ENCODE results near the gene RBBP8NL.
A peak's percentile ranks its signal among the peaks of the same experiment; 100 is the strongest.

The RBBP8NL gene

DNA sequence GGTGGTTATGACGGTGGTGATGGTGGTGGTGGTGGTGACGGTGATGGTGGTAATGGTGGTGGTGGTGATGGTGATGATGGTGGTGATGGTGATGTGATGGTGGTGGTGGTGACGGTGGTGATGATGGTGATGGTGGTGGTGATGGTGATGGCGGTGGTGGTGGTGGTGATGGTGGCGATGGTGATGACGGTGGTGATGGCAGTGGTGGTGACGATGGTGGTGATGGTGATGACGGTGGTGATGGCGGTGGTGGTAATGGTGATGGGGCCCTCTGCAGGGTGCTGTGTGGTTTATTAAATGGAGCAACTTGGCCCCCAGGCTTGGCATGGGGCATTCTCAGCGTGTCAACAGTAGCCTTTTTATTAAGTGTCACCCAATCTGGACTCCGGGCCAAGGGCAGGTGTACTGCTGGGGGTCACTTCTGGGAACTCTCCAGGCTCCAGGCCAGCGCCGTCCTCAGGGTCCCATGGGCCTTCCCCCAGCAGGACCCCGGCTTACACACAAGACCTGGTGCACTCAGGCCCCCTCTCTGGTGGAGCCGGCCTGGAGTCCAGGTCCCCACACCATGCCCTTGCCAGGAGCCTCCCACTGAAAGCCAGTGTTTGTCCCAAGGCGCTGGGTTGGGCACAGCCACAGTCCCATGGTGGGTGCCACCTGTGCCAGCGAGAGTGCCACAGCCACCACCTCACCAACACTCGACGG, 29.1 kb downstream of the RBBP8NL start:
- H4K20me1 ChIP-seq (ENCODE audit: insufficient read depth, low read length): no peaks in the 10 kb centered on the region
- H3F3A ChIP-seq (ENCODE audit: insufficient read depth, low read length): no peaks in the 10 kb centered on the region; the same call in 1 of the 2 replicates
- H3K4me2 ChIP-seq (ENCODE audit: low read length): no peak overlapping the region

DNA sequence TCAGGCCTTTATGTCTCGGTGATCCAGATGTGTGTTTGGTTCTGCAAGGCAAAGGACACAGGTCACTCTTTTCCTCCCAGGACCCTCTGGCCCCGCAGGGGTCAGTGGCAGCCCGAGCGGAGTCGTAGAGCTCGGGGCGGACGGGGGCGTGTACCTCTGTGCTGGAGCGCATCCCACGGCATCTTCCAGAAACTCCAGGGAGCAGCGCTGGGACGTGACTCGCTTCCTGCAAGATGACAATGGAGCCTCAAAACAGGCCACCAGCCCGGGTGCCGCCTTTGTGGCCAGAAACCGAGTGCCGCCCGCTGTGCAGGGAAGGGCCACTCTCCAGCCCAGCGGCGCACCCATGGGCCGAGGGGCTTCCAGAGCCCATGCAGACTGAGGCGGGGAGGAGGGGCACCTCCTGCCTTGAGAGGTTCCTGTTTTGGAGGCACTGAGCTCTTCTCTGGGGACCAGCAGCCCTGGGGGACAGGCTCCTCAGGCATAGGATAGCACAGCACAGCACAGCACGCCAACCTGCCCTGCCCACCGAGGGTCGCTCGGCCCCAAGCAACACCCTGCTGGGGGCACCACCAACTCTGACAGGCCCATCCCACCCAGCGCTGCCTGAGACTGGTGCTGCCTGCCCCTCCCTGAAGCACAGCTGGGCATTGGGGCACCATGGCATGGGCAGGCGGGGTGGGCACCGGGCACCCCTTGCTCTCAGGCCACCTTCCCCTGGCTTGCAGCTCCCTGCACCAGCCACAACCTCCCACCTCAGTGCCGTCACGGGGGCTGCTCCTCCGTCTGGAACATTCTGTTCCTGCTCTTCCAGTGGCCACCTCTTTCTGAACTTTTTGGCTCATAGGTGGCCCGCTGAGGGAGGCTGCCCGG, 30.7 kb downstream of the RBBP8NL start:
- H3K9me2 ChIP-seq (ENCODE audit: low read depth, low read length): no peaks in the 10 kb centered on the region
- H3K27me3 ChIP-seq (ENCODE audit: insufficient read depth, low read length): no peaks in the 10 kb centered on the region
- H3F3A ChIP-seq (ENCODE audit: insufficient read depth, low read length): no peaks in the 10 kb centered on the region; the same call in 1 of the 2 replicates
- H3K36me3 ChIP-seq (ENCODE audit: insufficient read depth, low read length): peaks cover 31% of the 10 kb centered on the region; the same call in 1 of the 2 replicates
- H3K9me3 ChIP-seq (ENCODE audit: low read length): no peaks in the 10 kb centered on the region
- H2AFZ ChIP-seq (ENCODE audit: low read length): no peak overlapping the region
- H3K4me2 ChIP-seq (ENCODE audit: low read length): no peak overlapping the region
- no peak overlapping the region for H3K9ac ChIP-seq (ENCODE audit: low read length)
- no peak overlapping the region for H3K4me3 ChIP-seq (ENCODE audit: low read depth, low read length, poor library complexity, severe bottlenecking)
- no peaks in the 10 kb centered on the region for H3K79me2 ChIP-seq (ENCODE audit: insufficient read depth, low read length)
- H3K27ac ChIP-seq (ENCODE audit: low read depth, low read length, poor library complexity, severe bottlenecking): no peak overlapping the region
- H3K4me1 ChIP-seq (ENCODE audit: insufficient read depth, low read length, severe bottlenecking): peaks cover 11% of the 10 kb centered on the region
- no peaks in the 10 kb centered on the region for H4K20me1 ChIP-seq (ENCODE audit: insufficient read depth, low read length)
- TF ChIP-seq, protein P1, sequence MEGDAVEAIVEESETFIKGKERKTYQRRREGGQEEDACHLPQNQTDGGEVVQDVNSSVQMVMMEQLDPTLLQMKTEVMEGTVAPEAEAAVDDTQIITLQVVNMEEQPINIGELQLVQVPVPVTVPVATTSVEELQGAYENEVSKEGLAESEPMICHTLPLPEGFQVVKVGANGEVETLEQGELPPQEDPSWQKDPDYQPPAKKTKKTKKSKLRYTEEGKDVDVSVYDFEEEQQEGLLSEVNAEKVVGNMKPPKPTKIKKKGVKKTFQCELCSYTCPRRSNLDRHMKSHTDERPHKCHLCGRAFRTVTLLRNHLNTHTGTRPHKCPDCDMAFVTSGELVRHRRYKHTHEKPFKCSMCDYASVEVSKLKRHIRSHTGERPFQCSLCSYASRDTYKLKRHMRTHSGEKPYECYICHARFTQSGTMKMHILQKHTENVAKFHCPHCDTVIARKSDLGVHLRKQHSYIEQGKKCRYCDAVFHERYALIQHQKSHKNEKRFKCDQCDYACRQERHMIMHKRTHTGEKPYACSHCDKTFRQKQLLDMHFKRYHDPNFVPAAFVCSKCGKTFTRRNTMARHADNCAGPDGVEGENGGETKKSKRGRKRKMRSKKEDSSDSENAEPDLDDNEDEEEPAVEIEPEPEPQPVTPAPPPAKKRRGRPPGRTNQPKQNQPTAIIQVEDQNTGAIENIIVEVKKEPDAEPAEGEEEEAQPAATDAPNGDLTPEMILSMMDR (IDR thresholded peaks at IDR 0.05; ENCODE audit: low read length): no peak
- TF ChIP-seq EZH2 (IDR thresholded peaks at IDR 0.05; ENCODE audit: borderline replicate concordance, low read length): no peak

More for the DNA sequence above, 29.1 kb downstream of the RBBP8NL start:
- no peak overlapping the region for H2AFZ ChIP-seq (ENCODE audit: low read length)
- no peaks in the 10 kb centered on the region for H3K9me3 ChIP-seq (ENCODE audit: low read length)
- H3K27ac ChIP-seq (ENCODE audit: low read depth, low read length, poor library complexity, severe bottlenecking): no peak overlapping the region
- no peaks in the 10 kb centered on the region for H3K9me2 ChIP-seq (ENCODE audit: low read depth, low read length)
- no peaks in the 10 kb centered on the region for H3K27me3 ChIP-seq (ENCODE audit: insufficient read depth, low read length)
- peaks cover 21% of the 10 kb centered on the region for H3K4me1 ChIP-seq (ENCODE audit: insufficient read depth, low read length, severe bottlenecking)
- no peak overlapping the region for H3K9ac ChIP-seq (ENCODE audit: low read length)
- H3K36me3 ChIP-seq (ENCODE audit: insufficient read depth, low read length): peaks cover 30% of the 10 kb centered on the region; the same call in 1 of the 2 replicates
- TF ChIP-seq, protein P1 (IDR thresholded peaks at IDR 0.05; ENCODE audit: low read length): no peak
- H3K4me3 ChIP-seq (ENCODE audit: low read depth, low read length, poor library complexity, severe bottlenecking): no peak overlapping the region
- H3K79me2 ChIP-seq (ENCODE audit: insufficient read depth, low read length): no peaks in the 10 kb centered on the region

GRCh38 chr20:62395311-62396242, 31.8 kb downstream of the RBBP8NL start:
- H2AFZ ChIP-seq (ENCODE audit: low read length): no peak overlapping the region
- no peaks in the 10 kb centered on the region for H4K20me1 ChIP-seq (ENCODE audit: insufficient read depth, low read length)
- no peaks in the 10 kb centered on the region for H3K9me2 ChIP-seq (ENCODE audit: low read depth, low read length)
- no peaks in the 10 kb centered on the region; the same call in 1 of the 2 replicates for H3F3A ChIP-seq (ENCODE audit: insufficient read depth, low read length)
- no peaks in the 10 kb centered on the region for H3K79me2 ChIP-seq (ENCODE audit: insufficient read depth, low read length)
- H3K4me2 ChIP-seq (ENCODE audit: low read length): no peak overlapping the region
- H3K9me3 ChIP-seq (ENCODE audit: low read length): no peaks in the 10 kb centered on the region
- peaks cover under 1% of the 10 kb centered on the region for H3K4me1 ChIP-seq (ENCODE audit: insufficient read depth, low read length, severe bottlenecking)
- H3K36me3 ChIP-seq (ENCODE audit: insufficient read depth, low read length): peaks cover 41% of the 10 kb centered on the region; the same call in 1 of the 2 replicates
- no peaks in the 10 kb centered on the region for H3K27me3 ChIP-seq (ENCODE audit: insufficient read depth, low read length)
- TF ChIP-seq, protein P1 (IDR thresholded peaks at IDR 0.05; ENCODE audit: low read length): peak; percentile 33; the same call in 1 of the 2 replicates
- TF ChIP-seq EZH2 (IDR thresholded peaks at IDR 0.05; ENCODE audit: borderline replicate concordance, low read length): no peak
- no peak overlapping the region for H3K27ac ChIP-seq (ENCODE audit: low read depth, low read length, poor library complexity, severe bottlenecking)
- H3K4me3 ChIP-seq (ENCODE audit: low read depth, low read length, poor library complexity, severe bottlenecking): no peak overlapping the region
- no peak overlapping the region for H3K9ac ChIP-seq (ENCODE audit: low read length)

Measured in OCI-LY1 (cell line).